Motor neuron (in vitro differentiated cells): ENCODE data around the gene ERBB2. TPM values are rescaled to one million over a fixed set of nuclear protein-coding genes. Genes with fewer than 3 reads are reported as not detected.
A peak's percentile ranks its signal among the peaks of the same experiment; 100 is the strongest.

Experiments
- ATAC-seq, 8 experiments: fragments of 200-7000 bp; cut with Tn5 transposase; replicated peaks in 6 of 8; 2 replicates each; pipeline ENCODE4 v1.8.0; 2021; ENCODE audit warnings: mild to moderate bottlenecking in 8 of 8, moderate library complexity in 8 of 8
- H3K27ac ChIP-seq, 2 donors: fragments of 250-450 bp; sonication (Bioruptor Pico); 2 replicates each; pipeline ENCODE4 v1.9.0; 2021; ENCODE audit warnings: antibody characterized with exemption in 2 of 2, mild to moderate bottlenecking in 2 of 2, moderate library complexity in 1 of 2
- H3K4me1 ChIP-seq, 2 donors: fragments of 250-450 bp; sonication (Bioruptor Pico); replicated peaks in 1 of 2; 2 replicates each; pipeline ENCODE4 v1.6.1; 2021; ENCODE audit warnings: antibody characterized with exemption in 2 of 2, mild to moderate bottlenecking in 2 of 2, moderate library complexity in 1 of 2
- H3K4me3 ChIP-seq, 5 donors: fragments of 250-450 bp; sonication (Bioruptor Pico); 2 replicates each; pipeline ENCODE4 v1.9.0; 2021; ENCODE audit warnings: antibody characterized with exemption in 5 of 5, mild to moderate bottlenecking in 5 of 5, moderate library complexity in 4 of 5
- WGBS, 10 experiments: fragments of 450-650 bp; shearing (Covaris generic); methylation state at CpG; one replicate each; pipeline ENCODE4 v1.0.0; 2022; 5-methylcytosine and 5-hydroxymethylcytosine counted together
- in situ Hi-C, 9 experiments: fragments of 400-800 bp; cut with MboI; loops; one replicate each; pipeline ENCODE4 v1.15.0; 2021; ENCODE audit warnings: low sequenced_read_pairs in 9 of 9, low pct_unique_long_range_greater_than_20kb in 2 of 9; ENCODE audit not compliant: unreplicated experiment in 9 of 9
- total RNA-seq, 8 experiments: library from RNA; unstranded; fragments of 300-600 nt; gene quantifications; 2 replicates each; pipeline versions ENCODE4 v1.2.3 to v1.2.4, GENCODE V29; 2022

Gene ERBB2
- total RNA-seq, 8 experiments from 2014 or later: 7.0 to 54.7 (median 15.9) TPM

GRCh38 chr17:39667945-39668924 is 31.6 kb upstream of the ERBB2 start, which contains the start of gene PNMT:
TSS of gene PNMT (plus strand) at chr17:39668453. CDS start at chr17:39668476, 23 bp downstream.
- WGBS, 10 experiments: 0 to 9% (median 4%) methylated on average over 1 to 18 of the region's 85 CpGs; no CpG with 5 or more reads in 3 of the 10 experiments
- H3K4me3 ChIP-seq: peak within 1 kb of the TSS; percentile 17 to 36 (median 21)
- peaks cover 17 to 55% of the 10 kb centered on the region in 2 donors for H3K4me1 ChIP-seq
- peak within 1 kb of the TSS in 1 of 2 donors; percentile 1 for H3K27ac ChIP-seq
- peak; percentile 40 to 74 (median 52) for ATAC-seq
- in situ Hi-C loops: no loop called here

- 80 to 97% (median 85%) methylated on average over 1 to 7 of the region's 23 CpGs; no CpG with 5 or more reads in 4 of the 10 experiments for WGBS, 10 experiments
- peaks cover 14 to 43% of the 10 kb centered on the region in 2 donors for H3K4me1 ChIP-seq
- no peak overlapping the region for H3K4me3 ChIP-seq
- in situ Hi-C loops: no loop called here
- H3K27ac ChIP-seq: no peak overlapping the region
- ATAC-seq: no peak
Observed at GRCh38 chr17:39669897-39670735, 29.7 kb upstream of the ERBB2 start.

GRCh38 chr17:39670746-39671145 is 29.1 kb upstream of the ERBB2 start:
- no peak for ATAC-seq
- 20 to 82% (median 55%) methylated on average over 1 to 3 of the region's 4 CpGs; no CpG with 5 or more reads in 4 of the 10 experiments for WGBS, 10 experiments
- in situ Hi-C loops: no loop called here

GRCh38 chr17:39671651-39672521 is 28.0 kb upstream of the ERBB2 start:
- WGBS, 10 experiments: 40 to 80% (median 73%) methylated on average over 1 to 4 of the region's 19 CpGs; no CpG with 5 or more reads in 7 of the 10 experiments

More at GRCh38 chr17:39670746-39671145, 29.1 kb upstream of the ERBB2 start:
- peaks cover 14 to 39% of the 10 kb centered on the region in 2 donors for H3K4me1 ChIP-seq
- no peak overlapping the region for H3K4me3 ChIP-seq
- H3K27ac ChIP-seq: no peak overlapping the region

GRCh38 chr17:39672522-39673334 is 27.1 kb upstream of the ERBB2 start:
- in situ Hi-C loops: no loop called here

More at GRCh38 chr17:39671651-39672521, 28.0 kb upstream of the ERBB2 start:
- Histone ChIP-seq H3K4me1 (peaks cover 13 to 32% of the 10 kb centered on the region in 2 donors), H3K4me3 (no peak overlapping the region), H3K27ac (no peak overlapping the region)
- ATAC-seq: peak; percentile 5 to 44 (median 29)
- in situ Hi-C loops: no loop called here

GRCh38 chr17:39673335-39674081 is 26.4 kb upstream of the ERBB2 start:
- in situ Hi-C loops: no loop called here
- 0 to 90% (median 67%) methylated on average over 1 to 2 of the region's 13 CpGs; no CpG with 5 or more reads in 7 of the 10 experiments for WGBS, 10 experiments
- H3K4me3 ChIP-seq: no peak overlapping the region
- H3K27ac ChIP-seq: no peak overlapping the region
- H3K4me1 ChIP-seq: peaks cover 5 to 18% of the 10 kb centered on the region in 2 donors
- ATAC-seq: no peak

More at GRCh38 chr17:39672522-39673334, 27.1 kb upstream of the ERBB2 start:
- Histone ChIP-seq H3K4me3 (no peak overlapping the region), H3K27ac (no peak overlapping the region), H3K4me1 (peaks cover 6 to 24% of the 10 kb centered on the region in 2 donors)
- 40 to 88% (median 64%) methylated on average over 1 to 6 of the region's 15 CpGs; no CpG with 5 or more reads in 6 of the 10 experiments for WGBS, 10 experiments
- ATAC-seq: no peak

GRCh38 chr17:39674179-39674578 is 25.7 kb upstream of the ERBB2 start:
- ATAC-seq: no peak
- H3K4me3 ChIP-seq: no peak overlapping the region
- in situ Hi-C loops: no loop called here
- no peak overlapping the region for H3K27ac ChIP-seq
- peaks cover 4 to 15% of the 10 kb centered on the region in 2 donors for H3K4me1 ChIP-seq
- 40 to 100% (median 50%) methylated on average over 1 to 2 of the region's 5 CpGs; no CpG with 5 or more reads in 6 of the 10 experiments for WGBS, 10 experiments

- 56% methylated on average over 3 of the region's 11 CpGs; no CpG with 5 or more reads in 9 of the 10 experiments for WGBS, 10 experiments
- in situ Hi-C loops: no loop called here
- no peak overlapping the region for H3K4me3 ChIP-seq
- ATAC-seq: peak in 7 of 8 experiments; percentile 3 to 76 (median 12)
- peaks cover 1 to 9% of the 10 kb centered on the region in 2 donors for H3K4me1 ChIP-seq
- no peak overlapping the region for H3K27ac ChIP-seq
Observed at GRCh38 chr17:39674702-39675389, 25.0 kb upstream of the ERBB2 start.

- peak in 3 of 8 experiments; percentile 41 to 42 (median 41) for ATAC-seq
- WGBS, 10 experiments: 0 to 100% (median 85%) methylated on average over 1 to 5 of the region's 10 CpGs; no CpG with 5 or more reads in 5 of the 10 experiments
- in situ Hi-C loops: no loop called here
- Histone ChIP-seq H3K4me3 (no peak overlapping the region), H3K27ac (peak overlapping the region in 1 of 2 donors; percentile 39), H3K4me1 (peaks cover 0 to 8% of the 10 kb centered on the region in 2 donors)
Observed at GRCh38 chr17:39675390-39676082, 24.3 kb upstream of the ERBB2 start.
